GM18517 (cell line): ENCODE results near the gene SLC35B4.
"Not testable (repeated sequence)": the region's sequence is repeated elsewhere in the genome, so short reads cannot be mapped to it uniquely, and the experiment has no call there.

Source experiments
- ATAC-seq: cut with Tn5 transposase; IDR thresholded peaks from one replicate; pipeline ENCODE4 v1.9.1; 2021; ENCODE audit warnings: mild to moderate bottlenecking, moderate library complexity; ENCODE audit not compliant: unreplicated experiment

Gene SLC35B4

DNA sequence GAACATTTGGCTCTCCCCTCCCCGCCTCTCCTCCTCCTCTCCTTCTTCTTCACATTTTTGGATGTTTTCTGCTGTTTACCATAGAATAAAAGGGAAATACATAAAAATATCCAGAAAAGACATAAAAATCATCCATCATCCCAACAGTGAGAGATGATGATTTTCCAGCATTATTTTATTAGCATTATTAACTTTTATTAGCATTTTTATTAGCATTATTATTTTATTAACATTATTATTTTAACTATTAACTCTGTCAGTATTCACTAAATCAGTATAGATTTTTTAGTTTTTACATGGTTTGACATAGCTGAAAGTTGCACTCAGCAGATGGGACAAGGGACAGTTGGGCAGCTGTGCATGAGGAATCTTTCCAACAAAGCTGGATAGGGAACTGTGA is 16.2 kb upstream of the SLC35B4 start:
- no peak for ATAC-seq

DNA sequence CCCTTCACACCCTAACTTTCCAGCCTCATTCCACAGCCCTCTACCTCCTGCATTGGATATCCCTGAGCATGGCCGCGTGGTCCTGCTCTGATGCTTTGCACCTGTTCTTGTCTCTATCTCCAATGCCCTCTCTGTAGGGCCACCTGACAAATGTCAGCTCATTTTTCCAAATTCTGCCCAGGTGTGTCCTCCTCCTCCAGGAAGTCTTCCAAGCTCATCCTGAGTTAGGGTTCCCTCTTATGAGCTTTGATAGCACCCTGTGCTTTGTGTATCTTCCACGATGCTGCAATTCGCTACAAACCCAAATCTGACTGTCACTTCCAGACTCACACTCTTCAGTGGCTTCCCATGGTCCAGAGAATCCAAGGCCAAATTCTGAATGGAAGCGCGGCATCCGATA is 14.7 kb upstream of the SLC35B4 start:
- ATAC-seq = no peak

DNA sequence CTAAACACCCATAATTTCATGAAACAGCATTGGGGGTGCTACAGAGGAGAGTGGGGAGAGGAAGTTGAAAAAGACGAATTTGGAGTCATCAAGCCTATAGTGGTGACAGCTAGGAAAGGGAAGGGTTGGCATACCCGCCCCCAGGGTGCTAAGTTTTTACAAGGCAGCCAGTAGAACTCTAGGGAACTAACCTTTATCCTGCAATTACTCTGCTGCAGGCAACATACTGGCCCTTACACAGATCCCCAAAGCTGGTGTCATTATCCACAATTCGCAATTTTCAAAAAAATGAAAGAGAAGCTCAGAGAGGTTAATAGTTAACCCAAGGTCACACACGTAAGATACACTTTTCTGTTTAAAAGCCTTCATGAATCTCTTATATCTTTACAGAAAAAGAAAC is 14.2 kb upstream of the SLC35B4 start:
- ATAC-seq = no peak

DNA sequence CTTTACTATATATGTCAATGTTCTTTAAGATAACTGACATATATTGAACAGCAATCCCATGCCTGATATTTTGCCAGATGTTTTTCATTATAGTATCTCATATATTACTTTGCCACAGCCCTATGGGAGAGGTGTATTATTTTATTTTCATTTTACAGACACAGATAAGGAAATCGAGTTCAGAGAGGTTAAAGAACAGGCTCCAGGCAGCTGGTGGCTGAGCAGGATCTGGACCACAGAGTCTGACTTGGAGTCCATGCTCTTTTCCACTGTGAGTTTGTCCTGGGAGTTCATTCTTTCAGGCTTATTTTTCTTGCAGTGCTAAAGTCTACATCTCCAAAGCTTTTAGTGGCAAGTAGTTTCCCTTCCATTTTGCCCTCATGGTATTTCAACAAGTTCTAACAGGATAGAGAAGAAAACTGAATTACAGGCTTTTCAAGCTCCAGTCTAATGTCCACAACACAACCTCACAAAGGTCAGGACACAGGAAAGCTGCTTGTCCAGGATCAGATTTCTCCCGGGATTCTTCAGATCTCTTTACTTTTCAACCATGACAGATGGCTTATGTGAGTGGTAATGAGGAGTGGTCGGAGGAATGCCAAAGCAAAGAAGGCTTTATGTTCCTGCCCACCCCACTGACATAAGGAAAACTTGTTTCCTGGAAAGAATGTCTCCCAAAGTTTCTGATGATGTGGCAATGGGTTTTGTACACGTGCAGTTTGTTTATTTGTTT is 13.1 kb upstream of the SLC35B4 start:
- ATAC-seq = no peak

DNA sequence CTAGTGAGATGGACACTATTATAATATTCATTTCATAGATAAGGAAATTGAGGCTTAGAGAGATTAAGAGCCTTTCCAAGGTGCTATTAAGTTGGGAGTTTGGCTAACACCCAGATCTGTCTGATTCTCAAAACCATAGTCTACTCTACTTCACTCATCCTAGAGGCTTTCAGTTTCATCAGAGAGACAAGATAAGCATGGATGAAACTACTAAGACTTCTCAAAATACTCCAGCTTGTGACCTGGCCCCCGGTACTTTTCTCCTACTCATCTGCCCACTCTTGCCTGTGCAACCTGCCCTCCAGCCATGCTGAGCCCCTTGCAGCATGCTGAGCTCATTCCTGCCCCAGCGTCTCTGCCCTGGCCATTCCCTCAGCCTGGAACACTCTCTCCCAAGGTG is 12.2 kb upstream of the SLC35B4 start:
- ATAC-seq = no peak

DNA sequence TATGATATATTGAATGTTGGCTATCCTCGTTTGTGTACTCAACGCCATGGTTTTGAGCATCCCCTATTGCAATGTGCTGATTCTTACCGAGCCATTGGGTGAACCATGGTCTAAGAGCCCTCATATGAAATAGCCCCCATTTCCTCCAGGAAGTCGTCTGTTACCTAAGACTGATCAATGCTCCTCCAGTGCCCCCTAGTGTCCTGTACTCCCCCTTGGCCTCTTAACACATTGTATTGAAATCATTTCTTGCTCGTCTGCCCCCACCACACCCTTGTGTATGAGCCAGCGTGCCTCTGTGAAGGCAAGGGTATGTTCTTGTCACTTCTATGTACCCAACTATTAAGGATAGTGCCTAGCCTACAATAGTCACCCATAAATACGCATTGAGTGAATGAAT is 11.2 kb upstream of the SLC35B4 start:
- ATAC-seq = peak; percentile 84

DNA sequence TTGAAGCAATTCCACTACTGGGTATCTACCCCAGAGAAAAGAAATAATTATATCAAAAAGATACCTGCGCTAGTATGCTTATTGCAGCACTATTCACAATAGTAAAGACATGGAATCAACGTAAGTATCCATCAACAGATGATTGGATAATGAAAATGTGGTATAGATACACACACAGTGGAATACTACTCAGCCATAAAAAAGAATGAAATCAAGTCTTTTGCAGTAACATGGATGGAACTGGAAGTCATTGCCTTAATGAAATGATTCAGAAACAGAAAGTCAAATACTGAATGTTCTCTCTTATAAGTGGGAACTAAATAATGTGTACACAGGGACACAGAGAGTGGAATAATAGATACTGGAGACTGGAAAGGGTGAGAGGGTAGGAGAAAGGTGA is 7.4 kb upstream of the SLC35B4 start:
- ATAC-seq = no peak

DNA sequence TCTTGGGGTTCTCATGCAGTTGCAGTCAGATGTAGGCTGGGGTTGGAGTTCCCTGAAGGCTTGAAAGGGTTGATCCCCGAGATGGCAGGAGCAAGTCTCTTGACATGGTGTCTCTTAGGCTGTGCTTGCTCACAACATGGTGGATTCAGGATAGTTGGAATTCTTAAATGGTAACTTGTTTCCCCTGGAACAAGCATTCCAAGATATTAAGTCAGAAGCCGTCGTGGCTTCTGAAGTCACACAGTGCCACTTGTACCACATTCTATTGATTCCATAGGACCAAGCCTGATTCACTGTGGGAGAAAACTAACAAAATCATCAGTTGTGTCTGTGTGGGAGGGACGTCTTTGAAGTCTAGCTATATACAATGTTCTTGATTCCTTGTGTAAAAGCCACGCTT is 3.5 kb upstream of the SLC35B4 start:
- no peak for ATAC-seq

DNA sequence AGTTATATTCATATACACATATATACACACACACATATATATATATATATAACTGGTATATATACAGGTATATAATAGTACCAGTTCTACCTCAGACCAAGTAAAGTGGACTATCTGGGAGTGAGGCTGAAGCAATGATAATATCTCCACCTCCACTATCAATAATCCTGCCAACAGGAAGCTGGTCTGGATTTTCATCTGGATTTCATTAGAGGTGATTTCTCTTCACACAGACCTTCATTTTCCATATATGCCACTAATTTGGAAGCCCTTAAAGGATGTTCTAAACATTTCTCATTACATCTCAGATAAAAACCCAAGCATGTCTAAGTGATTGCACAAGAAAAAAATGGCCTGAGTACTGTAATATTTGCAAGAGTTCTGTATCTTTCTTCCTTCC is 1.7 kb upstream of the SLC35B4 start:
- ATAC-seq = no peak

DNA sequence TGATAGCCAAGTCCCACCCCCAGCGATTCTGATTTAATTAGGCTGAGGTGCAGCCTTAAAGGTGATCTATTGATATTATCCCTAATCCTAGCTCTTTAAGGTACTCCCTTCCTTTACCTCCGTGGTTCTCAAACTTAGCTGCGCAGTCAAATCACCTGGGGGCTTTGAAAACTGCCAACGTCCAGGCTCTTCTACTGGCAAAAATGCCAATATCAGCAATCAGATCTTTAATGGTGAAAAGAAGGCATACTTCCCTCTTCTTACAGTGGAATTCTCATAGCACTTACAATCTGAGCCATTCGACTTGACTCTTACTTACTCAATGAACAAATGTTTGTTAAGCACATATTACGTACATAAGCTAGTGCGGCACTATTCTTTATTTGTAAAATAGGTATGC is 704 bp upstream of the SLC35B4 start:
- no peak for ATAC-seq

DNA sequence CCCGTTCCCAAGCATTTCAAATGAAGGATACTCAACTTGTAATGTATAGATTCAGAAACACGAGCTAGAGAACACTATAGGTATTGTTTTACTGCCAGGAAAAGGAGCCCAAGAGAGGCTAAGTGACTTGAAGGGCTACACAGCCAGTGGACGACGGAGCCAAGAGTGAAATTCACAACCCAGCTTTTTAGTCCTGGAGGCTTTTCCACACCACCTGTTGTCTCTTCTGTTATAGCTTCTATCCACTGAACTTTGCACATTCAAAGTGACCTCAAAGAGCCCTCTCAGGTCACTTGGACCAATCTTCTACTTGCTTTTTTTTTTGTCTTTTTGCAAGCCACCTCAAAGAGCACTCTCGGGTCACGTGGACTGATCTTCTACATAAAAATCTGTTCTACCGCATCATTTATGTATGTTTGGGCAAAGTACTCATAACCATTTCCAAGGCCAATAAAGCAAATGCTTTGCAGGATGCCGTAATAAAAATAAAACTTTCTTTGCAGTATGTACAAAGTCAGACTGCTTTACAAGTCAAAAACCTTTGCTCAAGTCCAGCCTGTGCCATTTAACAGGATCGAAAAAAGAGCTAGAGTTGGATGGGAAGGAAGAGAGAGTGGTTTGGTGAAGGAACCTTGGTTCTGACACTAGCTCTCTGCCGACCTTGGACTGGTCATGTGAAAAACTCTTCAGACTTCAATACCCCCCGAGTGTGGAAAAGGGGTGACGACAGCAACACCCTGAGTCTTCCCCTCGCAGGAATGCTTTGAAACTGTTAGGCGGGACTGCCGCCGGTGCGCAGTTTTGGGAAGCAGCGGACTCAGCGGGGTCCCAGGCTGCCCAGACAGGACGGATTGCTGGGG is 821 bp downstream of the SLC35B4 start:
- no peak for ATAC-seq

DNA sequence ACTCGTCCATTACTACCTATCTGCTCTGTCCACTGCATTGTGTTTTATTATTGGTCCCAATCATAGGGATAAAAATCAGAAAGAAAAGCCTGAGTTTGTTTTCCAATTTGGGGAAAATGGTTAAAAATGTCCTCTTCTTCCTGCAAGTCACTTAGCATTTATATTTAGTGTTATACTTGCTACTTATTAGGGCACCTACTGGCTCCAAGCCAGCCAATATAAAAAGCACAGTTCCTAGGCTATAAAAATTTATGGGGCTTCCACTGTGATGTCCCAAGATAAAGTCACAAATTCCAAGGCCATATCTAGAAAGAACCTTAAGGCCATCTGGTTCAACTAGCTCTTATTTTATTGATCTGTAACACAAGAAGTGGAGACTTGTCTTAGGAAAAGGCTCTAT is 3.2 kb downstream of the SLC35B4 start:
- ATAC-seq = no peak

DNA sequence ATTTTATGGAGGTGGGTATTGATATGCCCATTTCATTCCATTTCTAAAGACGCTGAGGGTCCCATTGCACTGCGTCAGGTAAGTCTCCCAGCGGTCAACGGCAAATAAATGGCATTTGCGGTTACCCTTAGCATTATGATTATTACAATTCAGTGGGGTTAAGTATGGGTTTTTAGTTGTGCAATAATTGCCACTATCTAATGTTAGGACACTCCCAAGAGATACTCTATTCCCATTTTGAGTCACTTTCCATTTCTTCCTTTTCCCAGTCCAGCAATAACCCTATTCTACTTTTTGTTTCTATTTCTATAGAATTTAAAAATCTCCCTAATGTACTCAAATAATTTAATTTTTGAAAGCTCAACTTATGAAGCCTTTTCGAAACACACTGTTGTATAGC is 4.0 kb downstream of the SLC35B4 start:
- ATAC-seq = no peak

DNA sequence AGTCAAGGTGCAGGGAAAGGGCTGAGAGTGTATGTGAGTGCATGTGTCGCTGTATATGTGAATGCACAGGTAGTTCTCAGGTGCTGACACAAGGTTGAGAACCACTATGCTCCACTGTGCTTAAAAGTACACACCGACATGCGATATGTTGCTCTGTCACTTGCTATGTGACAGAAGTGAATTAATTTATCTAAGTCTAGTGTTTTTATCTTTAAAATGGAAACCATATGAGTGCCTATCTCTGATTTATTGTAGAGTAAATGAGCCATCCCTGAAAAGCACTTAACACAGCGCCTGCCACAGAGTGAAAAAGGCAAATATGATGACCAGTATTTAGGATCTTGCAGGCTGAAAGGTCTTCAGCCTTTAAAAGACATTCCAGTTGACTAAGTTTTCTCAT is 4.9 kb downstream of the SLC35B4 start:
- ATAC-seq = no peak

DNA sequence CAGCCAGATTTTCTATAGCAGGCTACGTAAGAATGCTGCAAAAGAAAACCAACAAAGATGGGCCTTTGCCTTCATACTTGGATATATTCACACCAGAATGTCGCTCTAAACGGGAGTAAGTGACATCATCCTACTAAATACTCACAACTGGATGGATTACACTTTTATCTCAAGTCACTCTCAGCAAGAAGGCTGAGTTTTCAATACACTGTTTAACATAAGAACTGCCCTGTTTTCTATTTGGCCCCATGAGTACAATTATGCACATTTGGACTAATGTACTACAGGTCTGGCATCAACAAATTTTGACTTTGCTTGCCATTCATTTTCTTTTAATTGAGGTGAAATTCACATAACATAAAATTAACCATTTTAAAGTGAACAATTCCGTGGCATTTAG is 8.2 kb downstream of the SLC35B4 start:
- no peak for ATAC-seq

DNA sequence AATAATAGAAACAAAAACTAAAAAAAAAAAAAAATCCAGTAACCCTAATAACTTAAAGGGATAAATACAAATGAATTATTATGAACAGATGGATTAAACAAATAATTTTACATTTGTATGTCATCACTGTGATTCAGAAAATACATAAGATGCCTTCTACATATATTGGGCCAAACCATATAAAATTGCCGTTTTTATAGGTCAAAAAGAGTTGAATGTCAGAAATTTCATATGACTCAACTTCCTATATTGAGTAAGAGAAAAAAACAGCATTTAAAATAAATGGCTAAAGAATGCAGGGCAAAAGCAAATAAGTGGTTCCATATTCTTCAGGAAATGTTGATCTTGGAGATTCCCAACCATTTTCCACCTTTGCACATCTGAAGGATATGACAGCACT is 9.4 kb downstream of the SLC35B4 start:
- ATAC-seq = no peak

DNA sequence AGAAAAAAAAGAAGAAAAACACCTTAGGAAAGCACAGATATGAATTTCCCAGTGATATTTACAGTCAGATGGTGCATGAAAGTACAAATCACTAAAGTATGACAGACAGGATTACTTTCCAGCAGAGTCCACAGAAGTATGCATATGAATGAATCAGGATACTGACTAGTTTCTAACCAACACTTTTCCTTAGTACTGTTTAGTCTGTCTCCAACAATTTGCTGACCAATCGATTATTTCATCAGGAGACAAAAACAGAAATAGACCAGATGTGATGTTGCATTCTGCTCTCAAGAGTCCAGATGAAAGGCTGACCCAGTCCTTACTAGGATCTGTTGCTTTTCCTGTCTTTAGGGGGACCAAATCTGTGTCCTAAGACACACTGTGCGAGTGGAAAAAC is 14.6 kb downstream of the SLC35B4 start:
- ATAC-seq = no peak

DNA sequence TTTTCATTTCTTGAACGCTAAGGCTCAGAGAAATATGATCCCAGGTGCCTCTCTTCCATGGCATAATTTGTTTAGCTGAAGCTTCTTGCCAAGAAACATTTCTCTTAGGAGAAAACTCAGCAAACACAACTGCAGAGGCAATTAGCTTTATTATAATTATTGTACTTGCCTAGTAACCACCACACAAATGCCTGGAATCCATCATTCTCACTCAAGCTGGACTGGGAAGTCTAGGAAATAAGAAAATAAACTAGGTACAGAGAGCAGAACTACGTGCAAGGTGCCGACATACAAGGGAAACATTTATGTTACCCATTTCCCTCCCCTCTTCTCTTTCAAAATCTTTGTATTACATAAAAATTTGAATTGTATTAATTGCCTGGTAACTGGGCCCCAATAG is 15.1 kb downstream of the SLC35B4 start:
- ATAC-seq = no peak

DNA sequence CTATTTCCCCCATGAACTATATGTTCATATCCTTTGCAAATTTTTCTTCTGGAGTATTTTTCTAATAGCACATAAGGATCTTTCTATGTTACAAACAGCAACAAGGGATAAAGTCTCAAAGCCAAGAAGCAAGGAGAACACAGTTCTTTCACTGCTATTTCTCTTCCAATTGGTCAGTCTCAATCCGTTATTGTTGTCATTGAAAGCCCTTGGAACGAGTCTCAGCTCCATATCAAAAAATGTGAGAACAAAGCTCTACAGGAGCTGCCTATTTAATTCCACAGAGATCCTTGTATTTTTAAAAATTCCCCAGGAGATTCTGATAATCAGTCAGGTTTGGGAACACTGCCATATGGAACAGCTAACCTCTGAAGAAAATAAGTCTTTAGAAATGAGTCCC is 15.7 kb downstream of the SLC35B4 start:
- no peak for ATAC-seq

DNA sequence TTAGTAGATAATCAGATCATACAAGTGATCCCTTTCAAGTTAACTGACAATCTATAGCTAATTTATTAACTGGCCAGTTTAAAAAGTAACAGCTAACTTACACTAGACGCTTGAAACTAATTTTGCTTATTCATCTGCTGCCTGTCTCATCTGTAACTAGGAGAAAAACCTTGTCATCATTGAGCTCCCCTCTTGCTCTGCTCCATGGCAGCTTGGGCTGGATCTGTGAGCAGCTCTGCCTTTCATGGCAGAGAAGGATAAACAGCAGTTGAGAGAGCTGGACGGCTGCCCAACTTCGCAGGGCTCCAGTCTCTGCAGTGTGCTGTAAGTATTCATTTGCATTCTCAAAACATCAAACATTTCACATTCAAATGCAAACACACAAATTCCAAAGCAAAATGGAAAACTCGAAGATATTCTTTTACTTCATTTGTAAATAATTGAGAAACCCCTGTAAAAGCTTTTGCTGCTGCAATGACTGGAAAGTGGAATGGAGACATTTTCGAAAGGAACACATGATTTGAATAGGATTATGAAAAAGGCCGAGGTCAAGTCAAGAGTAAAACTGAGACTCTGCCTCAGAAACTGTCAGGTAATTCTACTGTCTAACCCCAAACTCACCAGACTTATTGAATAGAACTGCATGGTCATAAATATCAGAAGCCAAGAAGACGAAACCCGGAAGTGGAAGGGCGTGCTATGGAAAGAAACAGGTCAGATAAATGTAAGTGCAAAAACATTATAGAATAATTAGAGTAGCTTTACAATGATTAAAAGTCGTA is 17.6 kb downstream of the SLC35B4 start:
- no peak for ATAC-seq

DNA sequence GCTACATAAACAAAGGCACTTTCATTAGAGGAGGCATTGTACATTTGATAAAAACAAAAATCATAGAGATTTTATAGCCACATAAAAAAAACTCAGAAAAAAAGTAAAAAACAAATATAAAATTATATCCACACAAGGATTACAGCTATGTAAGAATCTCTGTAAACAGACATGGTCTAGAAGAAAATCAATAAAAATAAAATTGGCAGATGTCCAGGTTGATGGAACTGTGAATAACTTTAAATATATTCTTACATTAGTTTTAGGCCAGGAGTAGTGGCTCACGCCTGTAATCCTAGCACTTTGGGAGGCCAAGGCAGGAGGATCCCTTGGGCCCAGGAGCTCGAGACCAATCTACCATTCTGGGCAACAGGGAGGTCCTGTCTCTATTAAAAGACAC is 19.2 kb downstream of the SLC35B4 start:
- ATAC-seq = no peak

DNA sequence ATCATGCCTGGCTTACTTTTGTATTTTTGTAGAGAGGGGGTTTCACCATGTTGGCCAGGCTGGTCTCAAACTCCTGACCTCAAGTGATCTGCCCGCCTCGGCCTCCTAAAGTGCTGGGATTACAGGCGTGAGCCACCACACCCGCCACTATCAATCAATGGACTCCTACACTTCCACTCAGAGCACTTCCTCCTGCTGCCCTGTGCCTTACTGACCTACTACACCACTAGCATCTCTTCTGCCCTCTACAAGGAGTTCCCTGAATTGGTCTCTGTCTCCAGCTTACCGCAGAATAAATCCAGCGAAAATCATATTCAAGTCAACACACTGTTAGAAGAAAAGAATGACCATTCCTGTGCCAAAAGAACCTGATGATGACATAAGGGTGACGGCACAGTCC is 20.7 kb downstream of the SLC35B4 start:
- ATAC-seq = not testable (repeated sequence)
